Chondrocyte (in vitro differentiated cells): ENCODE measurements around the gene MFSD6L. TPM values are rescaled to one million over a fixed set of nuclear protein-coding genes. Genes with fewer than 3 reads are reported as not detected.

Experiments used
- DNase-seq: peaks from one replicate; pipeline ENCODE4 v3.0.0; 2021; ENCODE audit warnings: mixed read lengths, low spot score
- H3K27ac Mint-ChIP-seq: one replicate; pipeline ENCODE4 v1.8.0; 2021; ENCODE audit warnings: mild to moderate bottlenecking, moderate library complexity, mixed read lengths; ENCODE audit not compliant: unreplicated experiment
- H3K27me3 Mint-ChIP-seq: 2 replicates; pipeline ENCODE4 v1.8.0; 2021; ENCODE audit warnings: low read depth, mixed read lengths
- H3K36me3 Mint-ChIP-seq: 2 replicates; pipeline ENCODE4 v1.8.0; 2021; ENCODE audit warnings: low read depth, mixed read lengths
- H3K4me1 Mint-ChIP-seq: 2 replicates; pipeline ENCODE4 v1.8.0; 2021; ENCODE audit warnings: low read depth, mild to moderate bottlenecking, mixed read lengths
- H3K4me3 Mint-ChIP-seq: one replicate; pipeline ENCODE4 v1.8.0; 2021; ENCODE audit warnings: mild to moderate bottlenecking, moderate library complexity, mixed read lengths; ENCODE audit not compliant: unreplicated experiment
- H3K9me3 Mint-ChIP-seq: 2 replicates; pipeline ENCODE4 v1.8.0; 2021; ENCODE audit warnings: low read depth, mixed read lengths
- total RNA-seq: library from RNA; stranded (reverse); gene quantifications from 3 replicates; pipeline ENCODE4 v1.2.1, GENCODE V29; 2021
- TF ChIP-seq, protein P1 (sequence below): fragments of 200-600 bp; sonication (generic); IDR thresholded peaks from 2 replicates; pipeline ENCODE4 v1.5.0; 2021; ENCODE audit warnings: antibody characterized with exemption, mild to moderate bottlenecking, moderate library complexity

Gene MFSD6L
- total RNA-seq, 1 donor from 2014 or later = not detected

DNA sequence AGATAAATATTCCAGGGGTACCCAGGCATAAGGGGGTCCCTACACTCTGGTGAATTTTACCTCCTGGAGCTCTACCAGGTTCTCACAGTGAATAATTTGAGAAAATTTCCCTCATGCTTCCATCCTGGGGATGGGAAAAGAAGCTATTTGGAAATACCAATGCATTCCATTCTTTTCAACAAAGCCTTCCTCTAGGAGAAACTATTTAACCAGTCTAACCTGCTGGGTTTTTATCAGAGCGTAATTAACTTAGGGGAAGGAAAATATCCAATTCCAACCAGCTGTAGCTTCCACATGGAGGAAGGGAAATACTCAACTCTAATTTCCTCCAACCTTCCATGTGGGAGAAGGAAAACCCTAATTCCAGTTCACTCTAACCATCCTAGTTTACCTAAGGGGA is 17.0 kb downstream of the MFSD6L start:
- peaks cover 10% of the 10 kb centered on the region for H3K9me3 Mint-ChIP-seq
- H3K4me3 Mint-ChIP-seq = no peak overlapping the region
- no peaks in the 10 kb centered on the region for H3K27me3 Mint-ChIP-seq
- TF ChIP-seq, protein P1, sequence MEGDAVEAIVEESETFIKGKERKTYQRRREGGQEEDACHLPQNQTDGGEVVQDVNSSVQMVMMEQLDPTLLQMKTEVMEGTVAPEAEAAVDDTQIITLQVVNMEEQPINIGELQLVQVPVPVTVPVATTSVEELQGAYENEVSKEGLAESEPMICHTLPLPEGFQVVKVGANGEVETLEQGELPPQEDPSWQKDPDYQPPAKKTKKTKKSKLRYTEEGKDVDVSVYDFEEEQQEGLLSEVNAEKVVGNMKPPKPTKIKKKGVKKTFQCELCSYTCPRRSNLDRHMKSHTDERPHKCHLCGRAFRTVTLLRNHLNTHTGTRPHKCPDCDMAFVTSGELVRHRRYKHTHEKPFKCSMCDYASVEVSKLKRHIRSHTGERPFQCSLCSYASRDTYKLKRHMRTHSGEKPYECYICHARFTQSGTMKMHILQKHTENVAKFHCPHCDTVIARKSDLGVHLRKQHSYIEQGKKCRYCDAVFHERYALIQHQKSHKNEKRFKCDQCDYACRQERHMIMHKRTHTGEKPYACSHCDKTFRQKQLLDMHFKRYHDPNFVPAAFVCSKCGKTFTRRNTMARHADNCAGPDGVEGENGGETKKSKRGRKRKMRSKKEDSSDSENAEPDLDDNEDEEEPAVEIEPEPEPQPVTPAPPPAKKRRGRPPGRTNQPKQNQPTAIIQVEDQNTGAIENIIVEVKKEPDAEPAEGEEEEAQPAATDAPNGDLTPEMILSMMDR = no peak
- no peak overlapping the region for H3K27ac Mint-ChIP-seq
- no peak for DNase-seq
- H3K36me3 Mint-ChIP-seq = peaks cover 3% of the 10 kb centered on the region
- H3K4me1 Mint-ChIP-seq = no peaks in the 10 kb centered on the region

GRCh38 chr17:8781776-8782175 is 17.4 kb downstream of the MFSD6L start:
- H3K27ac Mint-ChIP-seq = no peak overlapping the region
- peaks cover 3% of the 10 kb centered on the region for H3K36me3 Mint-ChIP-seq
- H3K4me1 Mint-ChIP-seq = no peaks in the 10 kb centered on the region
- H3K27me3 Mint-ChIP-seq = no peaks in the 10 kb centered on the region
- TF ChIP-seq, protein P1 = no peak
- no peak for DNase-seq
- no peak overlapping the region for H3K4me3 Mint-ChIP-seq
- peaks cover 10% of the 10 kb centered on the region for H3K9me3 Mint-ChIP-seq

DNA sequence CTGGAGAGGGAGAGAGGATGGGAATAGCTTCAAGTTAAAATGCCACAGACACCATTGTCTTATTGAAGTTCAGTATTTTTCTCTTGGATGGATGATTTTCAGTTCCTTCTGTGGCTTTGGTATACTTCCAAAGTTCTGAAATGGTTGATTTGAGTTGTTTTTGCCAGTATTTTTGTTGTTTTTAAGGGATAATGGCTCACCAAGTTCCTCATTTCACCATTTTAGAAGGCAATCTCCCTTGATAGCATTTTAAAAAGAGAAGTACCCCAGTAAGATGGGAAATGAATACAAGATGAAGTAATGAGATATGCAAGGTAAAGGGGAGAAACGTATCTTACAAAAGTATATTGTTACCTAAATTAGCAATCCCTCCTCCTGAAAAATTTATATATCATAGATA is 22.3 kb downstream of the MFSD6L start:
- H3K27ac Mint-ChIP-seq = no peak overlapping the region
- DNase-seq = no peak
- H3K9me3 Mint-ChIP-seq = peaks cover 14% of the 10 kb centered on the region
- H3K4me3 Mint-ChIP-seq = no peak overlapping the region
- TF ChIP-seq, protein P1 = no peak
- no peaks in the 10 kb centered on the region for H3K4me1 Mint-ChIP-seq
- no peaks in the 10 kb centered on the region for H3K36me3 Mint-ChIP-seq
- no peaks in the 10 kb centered on the region for H3K27me3 Mint-ChIP-seq

DNA sequence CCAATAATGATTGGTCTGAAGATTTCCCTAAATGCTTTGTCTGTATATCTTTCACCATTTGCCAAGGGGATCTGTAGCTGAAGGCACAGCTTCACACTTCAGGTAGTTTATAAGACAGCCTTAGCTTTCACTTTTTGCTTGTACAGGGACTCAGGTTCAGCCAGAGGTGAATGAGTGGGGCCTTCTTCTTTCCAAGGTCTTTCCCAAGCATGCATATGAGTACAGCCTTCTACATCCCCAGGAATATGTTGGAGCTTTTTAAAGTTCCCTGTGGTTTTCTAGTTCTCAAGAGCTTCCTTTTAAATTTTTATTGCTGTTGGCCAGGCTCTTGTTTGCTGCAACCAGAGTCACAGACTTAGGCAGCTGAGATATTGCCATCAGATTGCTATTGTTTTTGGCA is 22.9 kb downstream of the MFSD6L start:
- Mint-ChIP-seq H3K27me3 (no peaks in the 10 kb centered on the region), H3K27ac (no peak overlapping the region)

GRCh38 chr17:8766731-8767130 is 32.4 kb downstream of the MFSD6L start:
- Mint-ChIP-seq H3K27me3 (peaks cover 14% of the 10 kb centered on the region), H3K4me1 (no peaks in the 10 kb centered on the region), H3K36me3 (no peaks in the 10 kb centered on the region), H3K9me3 (peaks cover 5% of the 10 kb centered on the region), H3K27ac (no peak overlapping the region), H3K4me3 (no peak overlapping the region)
- TF ChIP-seq, protein P1 = no peak
- no peak for DNase-seq

More for the DNA sequence above, 22.9 kb downstream of the MFSD6L start:
- no peaks in the 10 kb centered on the region for H3K4me1 Mint-ChIP-seq
- TF ChIP-seq, protein P1 = no peak
- H3K36me3 Mint-ChIP-seq = no peaks in the 10 kb centered on the region
- no peak overlapping the region for H3K4me3 Mint-ChIP-seq
- DNase-seq = no peak
- H3K9me3 Mint-ChIP-seq = peaks cover 14% of the 10 kb centered on the region
